Measurements from ENCODE around the gene ZNF213. TPM values are rescaled to one million over a fixed set of nuclear protein-coding genes. Genes with fewer than 3 reads are reported as not detected.
A peak's percentile ranks its signal among the peaks of the same experiment; 100 is the strongest.

Gene ZNF213
- total RNA-seq, 1 experiment from 2014 or later: 20.7 TPM

DNA sequence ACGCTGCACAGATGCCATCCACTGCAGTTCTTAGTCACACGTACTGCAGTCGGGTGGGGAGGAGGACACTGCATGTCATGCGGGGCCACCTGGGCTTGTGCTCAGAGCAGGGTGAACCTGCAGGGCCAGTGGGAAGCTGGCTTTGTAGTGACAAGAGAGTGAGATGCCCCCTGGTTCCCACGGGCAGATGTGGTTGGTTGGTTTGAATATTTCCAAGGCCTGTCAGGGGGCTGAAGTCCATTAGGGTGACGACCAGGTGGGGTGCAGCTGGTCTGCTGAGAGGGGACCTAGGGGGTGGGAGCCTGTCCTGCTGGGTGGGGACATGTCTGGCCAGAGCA, 14.3 kb downstream of the ZNF213 start:
- BruUV-seq (replicated peaks): no TSS peak

GRCh38 chr16:3149630-3150345, 15.0 kb downstream of the ZNF213 start:
- ChIA-PET POLR2A (interaction anchor here (0.8 to 4.6 kb wide), 18 partner anchors 9 to 133 kb away, joined by 3 to 105 read pairs (median 5); partner anchors contain the start of genes ZNF213 and ZNF263), CTCF (interaction anchor here (0.6 to 6.8 kb wide), 7 partner anchors 10 to 304 kb away, joined by 3 to 75 read pairs (median 4); partner anchors contain the start of gene ZNF213)
- no peaks in the 10 kb centered on the region for H3K27me3 Mint-ChIP-seq (ENCODE audit: insufficient read depth, unreplicated experiment)
- peak overlapping the region; percentile 83 for H3K4me3 Mint-ChIP-seq (ENCODE audit: unreplicated experiment)
- TSS peak; percentile 26 for BruUV-seq (replicated peaks)
- peaks cover 10% of the 10 kb centered on the region for H3K4me1 Mint-ChIP-seq (ENCODE audit: insufficient read depth, unreplicated experiment)
- intact Hi-C loops (cut with micrococcal nuclease): loop anchor here (1.0 kb wide), 3 partner anchors 9 to 115 kb away; no protein-coding TSS in a partner anchor
- TF ChIP-seq, protein P1, sequence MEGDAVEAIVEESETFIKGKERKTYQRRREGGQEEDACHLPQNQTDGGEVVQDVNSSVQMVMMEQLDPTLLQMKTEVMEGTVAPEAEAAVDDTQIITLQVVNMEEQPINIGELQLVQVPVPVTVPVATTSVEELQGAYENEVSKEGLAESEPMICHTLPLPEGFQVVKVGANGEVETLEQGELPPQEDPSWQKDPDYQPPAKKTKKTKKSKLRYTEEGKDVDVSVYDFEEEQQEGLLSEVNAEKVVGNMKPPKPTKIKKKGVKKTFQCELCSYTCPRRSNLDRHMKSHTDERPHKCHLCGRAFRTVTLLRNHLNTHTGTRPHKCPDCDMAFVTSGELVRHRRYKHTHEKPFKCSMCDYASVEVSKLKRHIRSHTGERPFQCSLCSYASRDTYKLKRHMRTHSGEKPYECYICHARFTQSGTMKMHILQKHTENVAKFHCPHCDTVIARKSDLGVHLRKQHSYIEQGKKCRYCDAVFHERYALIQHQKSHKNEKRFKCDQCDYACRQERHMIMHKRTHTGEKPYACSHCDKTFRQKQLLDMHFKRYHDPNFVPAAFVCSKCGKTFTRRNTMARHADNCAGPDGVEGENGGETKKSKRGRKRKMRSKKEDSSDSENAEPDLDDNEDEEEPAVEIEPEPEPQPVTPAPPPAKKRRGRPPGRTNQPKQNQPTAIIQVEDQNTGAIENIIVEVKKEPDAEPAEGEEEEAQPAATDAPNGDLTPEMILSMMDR (IDR thresholded peaks at IDR 0.05; ENCODE audit: unreplicated experiment): peak; percentile 44
- peaks cover 36% of the 10 kb centered on the region for H3K36me3 Mint-ChIP-seq (ENCODE audit: insufficient read depth, unreplicated experiment)
- DNase-seq (ENCODE audit: unreplicated experiment): peak; percentile 64
- no peaks in the 10 kb centered on the region for H3K9me3 Mint-ChIP-seq (ENCODE audit: unreplicated experiment)
- peak overlapping the region; percentile 87 for H3K27ac Mint-ChIP-seq (ENCODE audit: low read depth, unreplicated experiment)

More for the DNA sequence above, 14.3 kb downstream of the ZNF213 start:
- DNase-seq (ENCODE audit: unreplicated experiment): no peak
- Mint-ChIP-seq H3K9me3 (ENCODE audit: unreplicated experiment) (no peaks in the 10 kb centered on the region), H3K27ac (ENCODE audit: low read depth, unreplicated experiment) (no peak overlapping the region), H3K4me1 (ENCODE audit: insufficient read depth, unreplicated experiment) (peaks cover 10% of the 10 kb centered on the region), H3K36me3 (ENCODE audit: insufficient read depth, unreplicated experiment) (peaks cover 32% of the 10 kb centered on the region), H3K27me3 (ENCODE audit: insufficient read depth, unreplicated experiment) (no peaks in the 10 kb centered on the region), H3K4me3 (ENCODE audit: unreplicated experiment) (peak overlapping the region; percentile 83)
- POLR2A ChIA-PET: interaction anchor here (0.9 to 4.6 kb wide), 4 partner anchors 9 to 51 kb away, joined by 3 to 105 read pairs (median 11); partner anchors contain the start of gene ZNF213
- intact Hi-C loops (cut with micrococcal nuclease): no loop called here
- CTCF ChIA-PET: interaction anchor here (0.8 to 6.8 kb wide), 4 partner anchors 9 to 18 kb away, joined by 3 to 75 read pairs (median 4); partner anchors contain the start of gene ZNF213
- TF ChIP-seq, protein P1 (IDR thresholded peaks at IDR 0.05; ENCODE audit: unreplicated experiment): no peak

DNA sequence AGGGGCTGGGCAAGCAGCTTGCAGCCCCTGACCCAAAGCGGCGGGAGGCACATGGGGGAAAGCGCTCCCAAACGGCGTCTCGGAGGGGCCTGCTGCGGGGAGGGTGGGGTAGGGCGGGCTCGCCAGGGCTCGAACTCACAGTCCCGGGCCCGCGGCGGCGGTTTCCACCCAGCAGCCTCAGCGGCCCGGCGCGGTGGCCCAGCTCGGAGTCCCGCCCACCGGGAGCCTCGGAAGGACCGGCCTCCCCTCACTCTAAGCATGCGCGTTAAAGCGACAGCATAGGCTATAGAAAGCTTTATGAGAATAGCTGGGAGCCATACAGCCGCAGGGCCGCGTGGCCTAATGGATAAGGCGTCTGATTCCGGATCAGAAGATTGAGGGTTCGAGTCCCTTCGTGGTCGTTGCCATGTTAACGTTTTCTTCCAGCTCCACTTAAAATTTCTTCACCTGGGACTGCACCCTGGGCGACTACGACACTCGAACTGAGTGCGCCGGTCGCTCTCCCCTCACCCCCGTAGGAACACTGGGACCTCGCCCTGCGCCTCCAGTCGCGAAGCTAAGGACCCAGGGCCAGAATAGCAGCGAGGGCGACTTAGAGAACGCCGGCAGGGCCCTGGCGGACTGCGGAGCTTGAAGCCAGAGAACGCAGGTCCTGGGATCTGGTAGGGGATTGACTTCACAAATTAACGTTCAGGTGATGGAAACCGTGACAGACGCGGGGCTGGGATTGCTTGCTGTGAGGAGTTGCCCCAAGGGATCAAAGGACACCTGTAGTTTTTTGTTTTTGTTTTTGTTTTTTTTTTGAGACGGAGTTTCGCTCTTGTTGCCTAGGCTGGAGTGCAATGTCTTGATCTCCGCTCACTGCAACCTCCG, 15.8 kb downstream of the ZNF213 start:
- Mint-ChIP-seq H3K4me1 (ENCODE audit: insufficient read depth, unreplicated experiment) (peaks cover 10% of the 10 kb centered on the region), H3K4me3 (ENCODE audit: unreplicated experiment) (peak overlapping the region; percentile 83), H3K27ac (ENCODE audit: low read depth, unreplicated experiment) (peak overlapping the region; percentile 87), H3K9me3 (ENCODE audit: unreplicated experiment) (no peaks in the 10 kb centered on the region), H3K27me3 (ENCODE audit: insufficient read depth, unreplicated experiment) (no peaks in the 10 kb centered on the region), H3K36me3 (ENCODE audit: insufficient read depth, unreplicated experiment) (peaks cover 31% of the 10 kb centered on the region)
- BruUV-seq (replicated peaks): TSS peak; percentile 84
- peak; percentile 98 for DNase-seq (ENCODE audit: unreplicated experiment)
- intact Hi-C loops (cut with micrococcal nuclease): loop anchor here (1.0 kb wide), 3 partner anchors 8 to 114 kb away; no protein-coding TSS in a partner anchor
- CTCF ChIA-PET: interaction anchor here (0.6 to 6.8 kb wide), 5 partner anchors 11 to 304 kb away, joined by 3 to 75 read pairs (median 5); partner anchors contain the start of gene ZNF213
- TF ChIP-seq, protein P1 (IDR thresholded peaks at IDR 0.05; ENCODE audit: unreplicated experiment): no peak
- POLR2A ChIA-PET: interaction anchor here (0.8 to 4.6 kb wide), 17 partner anchors 8 to 250 kb away, joined by 3 to 105 read pairs (median 5); partner anchors contain the start of genes ZNF174, ZNF213, ZNF263 and ZSCAN32
